Measurements from ENCODE around the gene TEX44.

Gene TEX44

DNA sequence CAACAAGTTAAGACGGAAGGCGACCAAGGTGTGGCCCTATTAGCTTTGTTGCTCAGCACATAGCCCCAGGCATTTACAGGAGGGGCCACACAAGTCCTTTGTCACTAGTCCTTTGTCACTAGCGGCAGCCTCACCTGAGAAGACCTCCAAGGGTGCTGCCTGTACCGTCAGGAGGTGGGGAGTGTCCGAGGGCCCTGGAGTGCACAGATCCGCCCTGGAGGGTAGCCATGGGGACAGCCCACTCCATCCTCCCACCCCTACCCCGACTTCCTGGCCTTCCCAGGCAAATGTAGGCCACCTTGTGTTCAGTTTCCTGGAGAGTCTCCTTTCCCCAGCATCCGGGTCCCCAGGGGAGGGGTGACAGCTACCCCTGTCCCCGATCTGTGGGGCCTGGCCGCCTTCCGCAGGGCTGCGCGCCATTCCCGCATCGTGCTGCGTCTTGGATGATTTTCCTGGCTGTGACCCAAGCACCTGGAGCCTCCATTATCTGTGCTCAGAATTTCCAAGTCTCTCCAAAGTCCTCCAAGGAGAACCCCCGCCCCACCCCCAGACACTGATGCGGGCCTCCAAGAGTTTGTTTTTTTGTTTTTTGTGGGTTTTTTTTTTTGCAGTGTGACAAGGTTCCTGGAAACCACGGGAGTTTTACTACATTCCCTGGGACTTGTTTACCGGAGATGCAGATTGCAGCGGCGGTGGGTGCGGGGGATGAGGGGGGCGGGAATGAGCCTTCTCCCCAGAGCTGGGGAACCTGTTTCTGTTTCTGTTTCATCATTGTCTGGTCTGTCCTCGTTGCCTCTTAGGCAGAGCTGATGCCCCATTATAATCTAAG is 28.6 kb downstream of the TEX44 start:
- POLR2A ChIA-PET: interaction anchor here (1.0 kb wide), 1 partner anchor 12 kb away, joined by 3 read pairs; no protein-coding TSS in a partner anchor
- CTCF ChIA-PET: no interaction called here
- DNase-seq (ENCODE audit: extremely low spot score): no peak
- TF ChIP-seq FOXK2 (IDR thresholded peaks at IDR 0.05): no peak
- TF ChIP-seq BHLHE40 (IDR thresholded peaks at IDR 0.05; ENCODE audit: borderline replicate concordance): no peak
- TF ChIP-seq LEF1 (IDR thresholded peaks at IDR 0.05; ENCODE audit: borderline replicate concordance): no peak
- no peak for TF ChIP-seq NFRKB (IDR thresholded peaks at IDR 0.05)
- no peak for TF ChIP-seq ZNF384 (IDR thresholded peaks at IDR 0.05)
- no peak for TF ChIP-seq ARNT (IDR thresholded peaks at IDR 0.05)
- no peak for TF ChIP-seq SUZ12 (IDR thresholded peaks at IDR 0.05)
- no peak for TF ChIP-seq HDGF (IDR thresholded peaks at IDR 0.05; ENCODE audit: borderline replicate concordance)
- TF ChIP-seq FOXA1 (IDR thresholded peaks at IDR 0.05): no peak
- no peak for TF ChIP-seq SP1 (IDR thresholded peaks at IDR 0.05)
- no peak for TF ChIP-seq L3MBTL2 (conservative IDR thresholded peaks at IDR 0.05)
- TF ChIP-seq CTBP1 (IDR thresholded peaks at IDR 0.05; ENCODE audit: borderline replicate concordance): no peak
- TF ChIP-seq TARDBP (IDR thresholded peaks at IDR 0.05): no peak
- no peak for TF ChIP-seq FOXM1 (IDR thresholded peaks at IDR 0.05; ENCODE audit: borderline replicate concordance)

DNA sequence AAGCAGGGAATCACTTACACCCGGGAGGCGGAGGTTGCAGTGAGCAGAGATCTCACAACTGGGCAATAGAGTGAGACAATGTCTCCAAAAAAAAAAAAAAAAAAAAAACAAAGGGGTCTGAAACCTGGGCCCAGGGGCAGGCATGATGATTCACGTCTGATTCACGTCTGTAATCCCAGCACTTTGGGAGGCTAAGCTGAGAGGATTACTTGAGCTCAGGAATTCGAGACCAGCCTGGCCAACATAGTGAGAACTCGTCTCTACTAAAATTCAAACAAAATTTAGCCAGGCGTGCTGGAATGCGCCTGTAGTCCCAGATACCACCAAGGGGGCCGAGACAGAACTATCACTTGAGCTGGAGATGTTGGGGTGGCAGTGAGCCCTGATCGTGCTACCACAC is 30.3 kb downstream of the TEX44 start:
- TF ChIP-seq SUZ12 (IDR thresholded peaks at IDR 0.05): no peak
- no peak for TF ChIP-seq CTBP1 (IDR thresholded peaks at IDR 0.05; ENCODE audit: borderline replicate concordance)
- TF ChIP-seq LEF1 (IDR thresholded peaks at IDR 0.05; ENCODE audit: borderline replicate concordance): no peak
- no peak for TF ChIP-seq ELF4 (IDR thresholded peaks at IDR 0.05)
- no peak for TF ChIP-seq PKNOX1 (IDR thresholded peaks at IDR 0.05)
- no peak for TF ChIP-seq L3MBTL2 (conservative IDR thresholded peaks at IDR 0.05)
- ChIA-PET POLR2A (no interaction called here), CTCF (interaction anchor here (0.7 kb wide), 1 partner anchor 9 kb away, joined by 4 read pairs; no protein-coding TSS in a partner anchor)
- no peak for DNase-seq (ENCODE audit: extremely low spot score)

- CTCF ChIA-PET: interaction anchor here (0.6 kb wide), 1 partner anchor 96 kb away, joined by 3 read pairs; no protein-coding TSS in a partner anchor
- TF ChIP-seq TARDBP (IDR thresholded peaks at IDR 0.05): no peak
- no peak for TF ChIP-seq SP1 (IDR thresholded peaks at IDR 0.05)
- no peak for DNase-seq (ENCODE audit: extremely low spot score)
- POLR2A ChIA-PET: interaction anchor here (2.8 kb wide), 1 partner anchor 12 kb away, joined by 16 read pairs; no protein-coding TSS in a partner anchor
These were observed 33.8 kb downstream of the TEX44 start for GRCh38 chr2:231626449-231626848.

DNA sequence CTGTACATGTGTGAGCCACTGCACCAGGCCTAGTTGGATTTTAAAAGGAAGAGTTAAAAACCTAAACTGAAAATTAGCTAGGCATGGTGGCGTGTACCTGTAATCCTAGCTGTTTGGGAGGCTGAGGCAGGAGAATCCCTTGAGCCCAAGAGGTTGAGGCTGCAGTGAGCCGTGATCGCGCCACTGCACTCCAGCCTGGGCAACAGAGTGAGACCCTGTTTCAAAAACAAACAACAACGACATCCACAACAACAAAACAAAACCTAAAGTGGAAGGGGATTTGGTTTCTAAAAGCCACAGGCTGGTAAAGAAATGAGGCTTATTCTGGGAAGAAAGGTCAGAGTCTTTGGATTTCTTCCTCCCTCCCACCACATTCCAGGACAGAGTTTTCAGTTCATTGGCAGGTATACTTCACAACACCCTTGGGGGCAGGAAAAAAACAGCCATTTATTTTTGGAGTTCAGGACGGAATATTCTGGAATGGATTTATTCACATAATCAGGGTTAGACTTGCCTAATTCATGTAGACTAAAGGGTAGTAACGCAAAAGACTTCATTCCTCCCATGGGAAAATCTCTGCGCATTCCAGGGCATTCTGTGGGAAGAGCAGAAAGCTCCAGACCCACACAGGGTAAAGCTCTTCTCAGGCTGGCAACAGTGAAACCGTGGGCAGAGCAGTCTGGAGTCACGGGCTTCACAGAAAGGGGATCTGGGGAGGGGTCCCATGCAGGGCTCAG is 34.9 kb downstream of the TEX44 start:
- CTCF ChIA-PET: interaction anchor here (0.7 to 1.2 kb wide), 2 partner anchors 47 to 152 kb away, joined by 3 to 4 read pairs; no protein-coding TSS in a partner anchor
- DNase-seq (ENCODE audit: extremely low spot score): no peak
- POLR2A ChIA-PET: interaction anchor here (2.8 kb wide), 1 partner anchor 13 kb away, joined by 16 read pairs; no protein-coding TSS in a partner anchor
- TF ChIP-seq LEF1 (IDR thresholded peaks at IDR 0.05; ENCODE audit: borderline replicate concordance) (no peak), FOXA1 (IDR thresholded peaks at IDR 0.05) (no peak), FOXK2 (IDR thresholded peaks at IDR 0.05) (no peak), HDGF (IDR thresholded peaks at IDR 0.05; ENCODE audit: borderline replicate concordance) (no peak), BHLHE40 (IDR thresholded peaks at IDR 0.05; ENCODE audit: borderline replicate concordance) (no peak), ELF4 (IDR thresholded peaks at IDR 0.05) (no peak), CTBP1 (IDR thresholded peaks at IDR 0.05; ENCODE audit: borderline replicate concordance) (no peak), FOXM1 (IDR thresholded peaks at IDR 0.05; ENCODE audit: borderline replicate concordance) (no peak), NFRKB (IDR thresholded peaks at IDR 0.05) (no peak), L3MBTL2 (conservative IDR thresholded peaks at IDR 0.05) (no peak), ARNT (IDR thresholded peaks at IDR 0.05) (no peak), PKNOX1 (IDR thresholded peaks at IDR 0.05) (no peak), ZNF384 (IDR thresholded peaks at IDR 0.05) (no peak), TARDBP (IDR thresholded peaks at IDR 0.05) (no peak), SP1 (IDR thresholded peaks at IDR 0.05) (no peak), SUZ12 (IDR thresholded peaks at IDR 0.05) (no peak)

GRCh38 chr2:231632559-231633142 is 40.0 kb downstream of the TEX44 start:
- no peak for DNase-seq (ENCODE audit: extremely low spot score)
- POLR2A ChIA-PET: interaction anchor here (0.9 to 1.7 kb wide), 6 partner anchors 10 to 42 kb away, joined by 3 to 9 read pairs (median 4); no protein-coding TSS in a partner anchor
- no peak for TF ChIP-seq FOXM1 (IDR thresholded peaks at IDR 0.05; ENCODE audit: borderline replicate concordance)
- no peak for TF ChIP-seq SUZ12 (IDR thresholded peaks at IDR 0.05)
- TF ChIP-seq SP1 (IDR thresholded peaks at IDR 0.05): no peak
- no peak for TF ChIP-seq NFRKB (IDR thresholded peaks at IDR 0.05)
- no peak for TF ChIP-seq ZNF384 (IDR thresholded peaks at IDR 0.05)
- TF ChIP-seq ELF4 (IDR thresholded peaks at IDR 0.05): no peak
- TF ChIP-seq CTBP1 (IDR thresholded peaks at IDR 0.05; ENCODE audit: borderline replicate concordance): no peak
- TF ChIP-seq FOXA1 (IDR thresholded peaks at IDR 0.05): no peak
- TF ChIP-seq TARDBP (IDR thresholded peaks at IDR 0.05): no peak
- no peak for TF ChIP-seq L3MBTL2 (conservative IDR thresholded peaks at IDR 0.05)
- CTCF ChIA-PET: interaction anchor here (1.8 kb wide), 1 partner anchor 42 kb away, joined by 5 read pairs; no protein-coding TSS in a partner anchor
